ENCODE results near the gene TXNL1. TPM values are rescaled to one million over a fixed set of nuclear protein-coding genes. Genes with fewer than 3 reads are reported as not detected.

The TXNL1 gene
- total and polyA plus RNA-seq, 2 donors (not counting 3 experiments of a cell fraction or from before 2014, with no cell fraction given), result 29.5 to 81.2 TPM

DNA sequence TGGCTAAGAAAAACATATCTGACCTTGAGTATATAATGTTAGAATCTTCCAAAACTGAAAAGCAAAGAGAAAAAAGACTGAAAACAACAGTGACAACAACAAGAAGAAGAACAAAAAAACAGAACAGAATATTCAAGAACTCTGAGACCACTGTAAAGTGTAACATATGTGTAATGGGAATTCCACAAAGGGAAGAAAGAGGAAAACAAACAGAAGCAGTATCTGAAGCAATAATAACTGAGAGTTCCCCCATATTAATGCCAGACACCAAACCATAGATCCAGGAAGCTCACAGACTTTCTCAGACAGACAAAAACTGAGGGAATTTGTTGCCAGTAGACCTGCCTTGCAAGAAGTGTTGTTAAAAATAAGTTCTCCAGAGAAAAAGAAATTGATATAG, 58.9 kb downstream of the TXNL1 start:
- Histone ChIP-seq H3K27ac (ENCODE audit: insufficient read depth, low read depth, low read length) (no peak overlapping the region), H3K9ac (replicated peaks; ENCODE audit: extremely low read depth, insufficient read depth, low read length) (no peak overlapping the region), H3K9me3 (replicated peaks; ENCODE audit: control insufficient read depth, insufficient read depth, low read length) (no peaks in the 10 kb centered on the region), H3K27me3 (ENCODE audit: control insufficient read depth in 2 of 2, insufficient read depth in 2 of 2, low read length in 2 of 2) (no peaks in the 10 kb centered on the region), H3K4me3 (replicated peaks in 1 of 3; ENCODE audit: insufficient read depth in 1 of 3, low read depth in 1 of 3, low read length in 3 of 3) (no peak overlapping the region), H3K36me3 (ENCODE audit: control insufficient read depth in 2 of 2, extremely low read depth in 1 of 2, insufficient read depth in 2 of 2, low read length in 2 of 2) (no peaks in the 10 kb centered on the region), H3K4me1 (ENCODE audit: control insufficient read depth, extremely low read depth, insufficient read depth, low read length) (peaks cover 22% of the 10 kb centered on the region), H4K20me1 (replicated peaks; ENCODE audit: control insufficient read depth, extremely low read depth, insufficient read depth, low read length) (no peaks in the 10 kb centered on the region), H3K79me2 (ENCODE audit: control insufficient read depth, insufficient read depth, low read length) (no peaks in the 10 kb centered on the region), H3K9me1 (replicated peaks; ENCODE audit: control insufficient read depth, extremely low read depth, insufficient read depth, low read length) (no peaks in the 10 kb centered on the region), H3K4me2 (ENCODE audit: insufficient read depth, low read length) (no peak overlapping the region), H2AFZ (ENCODE audit: low read depth, low read length) (no peak overlapping the region)
- FAIRE-seq (no peak), DNase-seq (ENCODE audit: low read depth, low spot score) (no peak)
- POLR2A ChIA-PET, result no interaction called here
- CTCF ChIA-PET, result no interaction called here
- BruUV-seq (replicated peaks), result no TSS peak
- dilution Hi-C loops (cut with MboI; ENCODE audit: extremely low pct_ligation_motif_present, low sequenced_read_pairs) (no loop called here), intact Hi-C loops (cut with micrococcal nuclease) (loop anchor here (5.0 to 10.0 kb wide), 2 partner anchors 715 to 1242 kb away; no protein-coding TSS in a partner anchor)
- TF ChIP-seq GATA2 (IDR thresholded peaks at IDR 0.05; ENCODE audit: insufficient read depth, insufficient read length, low read depth, low read length) (no peak), POLR2AphosphoS5 (IDR thresholded peaks at IDR 0.05; ENCODE audit: insufficient read depth, low read depth, low read length) (no peak), JUN (IDR thresholded peaks at IDR 0.05; ENCODE audit: borderline replicate concordance, insufficient read depth, insufficient read length, low read depth) (no peak), MYC (IDR thresholded peaks at IDR 0.05; ENCODE audit: low read depth, low read length) (no peak), POLR2A (IDR thresholded peaks at IDR 0.05; ENCODE audit: low read depth, low read length) (no peak), EZH2 (IDR thresholded peaks at IDR 0.05; ENCODE audit: borderline replicate concordance, low read depth, low read length, severe bottlenecking) (no peak), FOS (IDR thresholded peaks at IDR 0.05; ENCODE audit: borderline replicate concordance, insufficient read depth, low read length) (no peak)
- TF ChIP-seq, protein P1, sequence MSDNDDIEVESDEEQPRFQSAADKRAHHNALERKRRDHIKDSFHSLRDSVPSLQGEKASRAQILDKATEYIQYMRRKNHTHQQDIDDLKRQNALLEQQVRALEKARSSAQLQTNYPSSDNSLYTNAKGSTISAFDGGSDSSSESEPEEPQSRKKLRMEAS (IDR thresholded peaks at IDR 0.05; ENCODE audit: insufficient read depth, insufficient read length), result no peak
- TF ChIP-seq, protein P2, sequence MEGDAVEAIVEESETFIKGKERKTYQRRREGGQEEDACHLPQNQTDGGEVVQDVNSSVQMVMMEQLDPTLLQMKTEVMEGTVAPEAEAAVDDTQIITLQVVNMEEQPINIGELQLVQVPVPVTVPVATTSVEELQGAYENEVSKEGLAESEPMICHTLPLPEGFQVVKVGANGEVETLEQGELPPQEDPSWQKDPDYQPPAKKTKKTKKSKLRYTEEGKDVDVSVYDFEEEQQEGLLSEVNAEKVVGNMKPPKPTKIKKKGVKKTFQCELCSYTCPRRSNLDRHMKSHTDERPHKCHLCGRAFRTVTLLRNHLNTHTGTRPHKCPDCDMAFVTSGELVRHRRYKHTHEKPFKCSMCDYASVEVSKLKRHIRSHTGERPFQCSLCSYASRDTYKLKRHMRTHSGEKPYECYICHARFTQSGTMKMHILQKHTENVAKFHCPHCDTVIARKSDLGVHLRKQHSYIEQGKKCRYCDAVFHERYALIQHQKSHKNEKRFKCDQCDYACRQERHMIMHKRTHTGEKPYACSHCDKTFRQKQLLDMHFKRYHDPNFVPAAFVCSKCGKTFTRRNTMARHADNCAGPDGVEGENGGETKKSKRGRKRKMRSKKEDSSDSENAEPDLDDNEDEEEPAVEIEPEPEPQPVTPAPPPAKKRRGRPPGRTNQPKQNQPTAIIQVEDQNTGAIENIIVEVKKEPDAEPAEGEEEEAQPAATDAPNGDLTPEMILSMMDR (IDR thresholded peaks at IDR 0.05; ENCODE audit: extremely low read depth in 1 of 2, insufficient read depth in 1 of 2, low read depth in 1 of 2, low read length in 2 of 2), result no peak

All from endothelial cell of umbilical vein (primary cell).